IPS-NIHi7 (cell line): ENCODE data around the gene CIAPIN1.
"Not testable (repeated sequence)": the region's sequence is repeated elsewhere in the genome, so short reads cannot be mapped to it uniquely, and the experiment has no call there.

Source experiments
- DNase-seq: peaks from one replicate; pipeline ENCODE4 v3.0.0; 2012; ENCODE audit warnings: mixed read lengths; ENCODE audit errors: extremely low spot score

CIAPIN1 gene

GRCh38 chr16:57440551-57440950, 6.6 kb downstream of the CIAPIN1 start:
- not testable (repeated sequence) for DNase-seq

GRCh38 chr16:57439947-57440346, 7.2 kb downstream of the CIAPIN1 start:
- not testable (repeated sequence) for DNase-seq

GRCh38 chr16:57435838-57436237, 11.3 kb downstream of the CIAPIN1 start:
- no peak for DNase-seq

DNA sequence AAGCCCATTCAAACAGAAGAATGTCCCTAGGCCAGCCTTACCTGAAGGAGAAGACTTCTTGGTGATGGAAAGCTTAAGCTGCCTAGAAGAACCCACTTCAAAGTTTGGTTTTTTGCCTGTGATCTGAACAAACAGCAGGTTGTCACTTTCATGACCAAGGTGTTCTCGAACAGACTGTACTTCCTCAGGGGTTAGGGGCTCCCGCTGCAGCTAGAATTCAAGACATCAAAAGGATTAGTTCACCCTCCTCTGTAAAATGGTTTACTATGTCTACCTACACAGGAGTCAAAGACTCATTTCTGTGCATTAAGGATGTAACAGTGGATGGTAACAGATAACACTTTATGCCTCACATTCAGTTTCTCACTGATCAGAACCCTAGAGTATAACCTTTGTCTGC, 13.2 kb downstream of the CIAPIN1 start:
- no peak for DNase-seq

DNA sequence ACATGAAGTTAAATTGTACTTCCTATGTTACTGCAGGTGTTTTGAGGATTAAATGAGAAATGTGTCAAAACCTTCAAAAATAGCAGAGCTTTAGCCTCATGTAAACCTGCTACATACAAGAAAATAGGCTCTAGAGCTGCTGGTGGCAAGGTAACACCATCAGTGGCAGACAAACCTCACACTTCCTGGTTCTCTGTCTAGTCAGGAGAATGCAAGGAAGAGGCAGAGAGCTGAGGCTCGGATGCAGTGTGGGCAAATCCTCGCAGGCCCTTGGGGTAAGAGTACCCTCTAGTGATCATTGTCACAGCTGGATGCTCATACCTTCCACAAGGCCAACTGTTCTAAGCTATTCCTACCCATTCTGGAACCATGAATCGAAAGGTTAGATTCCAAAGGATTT, 14.2 kb downstream of the CIAPIN1 start:
- DNase-seq: no peak

DNA sequence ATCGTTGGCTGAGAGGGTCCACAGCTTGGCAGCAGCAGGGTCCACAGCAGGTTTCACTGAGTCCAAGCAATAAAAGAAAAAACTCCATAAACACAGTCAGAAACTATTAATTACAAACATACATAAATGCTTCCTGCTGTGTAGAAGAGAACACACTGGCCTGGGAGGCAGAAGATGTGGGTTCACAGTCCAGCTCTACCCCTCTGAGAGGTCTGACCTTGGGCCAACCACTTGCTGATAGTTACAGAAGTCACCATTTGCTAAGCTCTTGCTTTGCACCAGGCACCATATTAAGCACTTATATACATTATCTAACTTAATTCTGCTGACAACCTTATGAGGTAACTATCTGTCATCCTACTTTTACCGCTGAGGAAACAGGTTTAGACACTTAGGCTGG, 14.7 kb downstream of the CIAPIN1 start:
- no peak for DNase-seq

- no peak for DNase-seq
These were observed 16.2 kb downstream of the CIAPIN1 start for GRCh38 chr16:57430955-57431354.

DNA sequence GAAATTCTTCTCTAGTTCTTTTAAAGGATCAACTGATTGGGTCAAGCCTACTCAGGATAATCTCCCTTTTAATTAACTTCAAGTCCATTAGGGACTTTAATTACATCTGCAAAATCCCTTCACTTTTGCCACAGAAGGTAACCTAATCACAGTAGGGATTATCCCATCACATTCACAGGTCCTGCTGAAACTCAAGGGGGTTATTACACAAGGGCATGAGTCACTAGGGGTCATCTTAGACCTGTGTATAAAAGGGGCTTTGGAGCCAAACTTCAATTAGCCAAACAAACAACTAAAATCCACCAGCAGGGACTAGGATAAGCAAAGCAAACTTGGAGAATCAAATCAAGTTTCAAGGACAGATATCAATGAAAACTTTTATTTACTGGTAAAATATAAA, 19.4 kb downstream of the CIAPIN1 start:
- no peak for DNase-seq

GRCh38 chr16:57427307-57427706, 19.9 kb downstream of the CIAPIN1 start:
- DNase-seq: no peak

DNA sequence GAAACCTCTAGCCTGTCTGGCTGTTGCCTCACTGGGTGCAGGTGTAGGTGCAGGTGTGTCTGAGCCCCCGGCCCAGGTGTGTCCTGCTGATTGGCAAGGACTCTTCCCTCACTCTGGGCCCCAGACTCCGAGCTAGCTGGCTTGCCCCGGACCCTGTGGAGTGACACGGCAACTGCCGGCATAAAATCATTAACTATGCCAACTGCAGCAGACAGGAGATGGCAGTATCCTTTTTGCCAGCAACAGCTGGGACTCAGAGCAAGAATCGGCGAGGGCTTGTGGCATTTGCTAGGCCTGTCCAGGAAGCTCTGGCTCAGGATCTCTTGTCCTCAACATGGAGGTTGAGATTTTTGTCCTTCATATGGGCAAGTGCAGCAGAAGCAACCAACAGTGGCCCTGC, 20.8 kb downstream of the CIAPIN1 start:
- DNase-seq: no peak

GRCh38 chr16:57424583-57424982, 22.6 kb downstream of the CIAPIN1 start:
- no peak for DNase-seq

DNA sequence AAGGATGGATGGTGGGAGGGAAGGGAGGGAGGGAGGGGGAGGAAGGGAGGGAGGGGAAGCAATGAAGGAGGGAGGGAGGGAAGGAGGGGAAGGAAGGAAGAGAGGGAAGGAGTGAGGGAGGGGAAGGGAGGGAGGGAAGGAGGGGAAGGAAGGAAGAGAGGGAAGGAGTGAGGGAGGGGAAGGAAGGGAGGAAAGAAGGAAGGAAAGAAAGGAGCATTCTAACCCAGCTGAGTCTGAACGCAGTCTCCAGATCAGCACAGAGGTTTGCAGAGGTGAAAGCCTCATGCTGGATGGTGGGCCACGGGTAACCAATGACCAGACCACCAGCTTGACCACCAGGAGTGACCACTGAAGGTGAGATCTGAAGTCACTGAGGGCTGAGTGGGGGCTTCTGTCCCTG, 24.0 kb downstream of the CIAPIN1 start:
- no peak for DNase-seq

DNA sequence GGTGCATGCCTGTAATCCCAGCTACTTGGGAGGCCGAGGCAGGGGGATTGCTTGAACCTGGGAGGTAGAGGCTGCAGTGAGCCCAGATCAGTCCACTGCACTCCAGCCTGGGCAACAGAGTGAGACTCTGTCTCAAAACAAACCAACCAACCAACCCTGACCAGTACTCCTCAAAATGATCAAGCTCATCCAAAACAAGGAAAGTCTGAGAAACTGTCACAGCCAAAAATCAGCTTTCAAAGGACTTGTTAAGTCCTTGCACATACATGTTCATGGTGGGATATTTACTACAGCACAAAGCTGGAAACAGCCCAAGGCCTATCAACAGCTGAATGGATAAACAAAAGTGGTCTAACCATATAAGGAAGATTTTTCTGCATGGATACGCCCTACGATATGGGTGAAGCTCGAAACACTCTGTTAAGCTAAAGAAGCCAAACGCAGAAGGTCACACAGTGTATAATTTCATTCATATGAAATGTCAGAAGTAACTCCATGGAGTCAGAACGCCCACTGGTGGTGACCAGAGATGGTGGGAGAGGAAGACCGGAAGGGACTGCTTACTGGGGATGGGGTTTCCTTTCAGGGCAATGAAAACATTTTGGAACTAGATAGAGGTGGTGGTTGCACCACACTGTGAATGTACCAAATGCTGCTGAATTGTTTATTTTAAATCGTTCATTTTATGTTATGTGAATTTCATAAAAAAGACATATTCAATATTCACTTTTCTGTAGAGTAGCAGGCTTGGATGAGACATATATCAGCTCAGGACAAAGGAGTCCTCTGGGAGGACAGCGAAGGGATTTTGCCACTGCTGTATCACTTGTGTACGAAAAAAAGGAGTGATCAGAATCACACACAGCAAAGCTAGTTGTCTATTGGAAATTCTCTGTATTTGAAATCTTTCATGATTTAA, 24.9 kb downstream of the CIAPIN1 start:
- peak; percentile 58 for DNase-seq

GRCh38 chr16:57419506-57419905, 27.7 kb downstream of the CIAPIN1 start:
- no peak for DNase-seq

GRCh38 chr16:57416084-57416483, 31.1 kb downstream of the CIAPIN1 start:
- DNase-seq: no peak

DNA sequence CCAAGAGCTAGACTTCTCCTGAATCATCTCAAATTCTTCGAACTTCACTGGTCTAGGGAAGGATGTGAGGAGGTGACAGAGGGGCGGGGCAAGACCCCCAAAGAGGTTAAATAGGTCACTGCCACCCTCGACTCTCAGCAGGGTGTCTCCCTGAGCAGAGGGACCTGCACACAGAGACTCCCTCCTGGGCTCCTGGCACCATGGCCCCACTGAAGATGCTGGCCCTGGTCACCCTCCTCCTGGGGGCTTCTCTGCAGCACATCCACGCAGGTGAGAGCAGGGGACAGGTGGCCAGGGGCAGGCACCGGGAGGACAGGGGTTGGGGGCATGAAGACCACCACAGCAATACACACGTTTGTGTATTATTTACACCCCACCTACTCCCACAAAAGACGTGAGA, 33.5 kb downstream of the CIAPIN1 start:
- DNase-seq: no peak

DNA sequence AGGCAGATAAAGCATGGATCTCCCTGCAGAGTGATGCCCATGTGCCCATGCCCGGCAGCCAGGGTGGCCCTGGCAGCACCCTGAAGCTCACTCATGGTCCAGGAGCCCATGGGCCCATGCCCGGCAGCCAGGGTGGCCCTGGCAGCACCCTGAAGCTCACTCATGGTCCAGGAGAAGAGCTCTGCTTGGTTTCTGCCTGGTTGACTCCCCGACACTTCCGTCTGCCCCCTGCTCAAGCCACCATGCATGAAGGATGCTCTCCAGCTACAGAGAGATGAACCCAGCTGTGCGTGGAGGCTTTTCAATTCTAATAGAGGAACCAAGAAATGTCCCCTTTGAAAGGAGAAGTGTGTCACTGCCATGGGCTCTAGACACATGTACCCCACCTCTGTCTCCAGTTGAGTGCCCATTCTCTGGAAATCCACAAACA, 33.9 kb downstream of the CIAPIN1 start:
- no peak for DNase-seq

DNA sequence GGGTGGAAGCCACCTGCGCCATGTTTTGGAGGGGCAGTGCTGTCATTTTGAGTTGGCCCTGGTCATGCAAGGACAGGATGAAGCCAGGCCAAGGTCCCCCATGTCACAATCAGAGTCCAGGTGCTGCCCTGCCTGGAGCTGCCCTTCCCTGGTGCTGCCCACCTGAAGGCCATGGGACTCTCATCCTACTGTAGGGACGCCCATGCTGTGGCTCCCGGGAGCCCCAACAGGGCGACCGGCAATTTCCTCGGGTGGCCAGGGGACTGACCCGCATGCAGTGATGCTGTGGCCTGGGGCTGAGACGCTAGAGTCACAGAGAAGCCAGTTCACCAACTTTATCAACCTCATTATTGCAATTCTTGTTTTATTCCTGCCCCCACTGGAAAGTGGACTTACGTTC, 34.6 kb downstream of the CIAPIN1 start:
- no peak for DNase-seq

DNA sequence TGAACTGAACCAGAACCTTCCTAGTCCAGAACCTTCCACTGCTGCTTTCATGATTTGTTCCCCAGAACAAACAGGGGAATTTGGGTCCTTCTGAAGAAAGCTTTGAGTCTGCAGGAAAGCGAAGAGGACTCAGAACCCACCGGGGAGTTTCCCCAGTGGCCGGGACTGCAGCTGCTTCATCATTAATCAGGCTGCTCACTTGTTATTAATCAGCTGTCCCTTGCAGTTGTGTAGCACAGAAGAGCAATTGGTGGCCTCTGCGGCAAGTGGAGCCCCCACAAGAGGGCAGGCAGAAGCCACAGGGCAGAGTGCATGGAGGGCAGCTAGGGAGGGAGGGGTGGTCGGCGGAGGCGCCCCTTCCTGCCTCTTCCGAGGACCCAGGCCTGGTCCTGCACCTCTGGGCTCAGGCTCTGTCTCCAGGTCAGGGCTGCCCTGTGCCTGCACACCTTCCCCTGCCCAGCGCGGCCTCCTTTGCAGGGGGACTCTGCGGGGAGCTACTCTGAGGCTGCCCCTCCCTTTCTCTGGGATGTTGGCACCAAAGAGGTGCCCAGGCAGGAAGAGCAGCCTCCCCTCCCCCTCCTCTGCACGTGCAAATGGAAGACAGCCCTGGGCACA, 35.7 kb downstream of the CIAPIN1 start:
- no peak for DNase-seq

DNA sequence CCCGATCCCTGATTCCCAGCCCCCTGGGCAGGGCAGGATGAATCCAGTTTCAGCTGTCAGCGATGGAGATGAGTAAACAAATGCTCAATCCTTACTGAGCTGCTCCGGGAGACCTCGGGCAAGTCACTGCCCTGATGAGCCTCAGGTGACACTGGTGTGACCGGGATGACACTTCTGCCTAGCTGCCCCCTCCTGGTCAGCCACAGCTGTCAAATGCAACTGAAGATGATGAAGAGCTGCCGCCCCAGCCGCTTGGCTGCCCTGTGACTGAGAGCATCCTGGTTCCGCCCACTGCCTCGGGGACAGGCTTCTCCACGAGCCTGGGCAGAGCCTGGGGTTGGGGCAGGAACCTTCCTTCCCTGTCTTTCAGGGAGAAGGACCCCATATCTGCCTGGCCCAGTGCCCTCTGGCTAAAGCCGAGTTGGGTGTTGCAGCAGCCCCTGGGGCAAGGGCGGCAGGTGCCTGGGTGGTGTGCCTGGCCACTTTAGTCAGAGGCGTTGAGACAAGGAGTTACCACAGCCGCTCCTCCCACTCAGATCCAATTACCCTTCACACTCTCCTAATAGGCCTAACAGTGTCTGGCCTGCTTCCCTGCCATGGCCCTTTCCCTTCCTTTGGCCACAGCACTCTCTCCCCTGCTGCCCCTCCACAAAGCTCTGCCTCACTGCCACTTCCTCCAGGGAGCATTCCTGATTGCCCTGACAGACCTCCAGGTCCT, 37.2 kb downstream of the CIAPIN1 start:
- DNase-seq: no peak

DNA sequence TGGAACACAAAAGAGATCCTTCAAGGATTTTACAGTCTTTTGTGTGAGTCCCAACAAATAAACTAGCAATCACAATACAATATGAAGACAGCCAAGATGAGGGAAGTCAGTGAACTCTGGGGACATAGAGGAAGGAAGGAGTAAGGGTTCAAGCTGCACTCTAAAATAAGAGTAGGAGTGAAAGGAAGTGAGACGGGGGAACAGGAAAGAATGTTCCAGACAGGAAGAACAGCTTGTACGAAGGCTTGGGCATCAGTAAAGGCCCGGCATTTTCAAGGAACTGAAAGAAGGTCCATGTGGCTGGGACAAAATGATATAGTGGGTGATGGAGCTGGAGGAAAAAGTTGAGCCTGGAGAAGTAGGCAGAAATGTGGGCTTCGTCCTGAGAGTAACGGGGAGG, 38.1 kb downstream of the CIAPIN1 start:
- DNase-seq: no peak

DNA sequence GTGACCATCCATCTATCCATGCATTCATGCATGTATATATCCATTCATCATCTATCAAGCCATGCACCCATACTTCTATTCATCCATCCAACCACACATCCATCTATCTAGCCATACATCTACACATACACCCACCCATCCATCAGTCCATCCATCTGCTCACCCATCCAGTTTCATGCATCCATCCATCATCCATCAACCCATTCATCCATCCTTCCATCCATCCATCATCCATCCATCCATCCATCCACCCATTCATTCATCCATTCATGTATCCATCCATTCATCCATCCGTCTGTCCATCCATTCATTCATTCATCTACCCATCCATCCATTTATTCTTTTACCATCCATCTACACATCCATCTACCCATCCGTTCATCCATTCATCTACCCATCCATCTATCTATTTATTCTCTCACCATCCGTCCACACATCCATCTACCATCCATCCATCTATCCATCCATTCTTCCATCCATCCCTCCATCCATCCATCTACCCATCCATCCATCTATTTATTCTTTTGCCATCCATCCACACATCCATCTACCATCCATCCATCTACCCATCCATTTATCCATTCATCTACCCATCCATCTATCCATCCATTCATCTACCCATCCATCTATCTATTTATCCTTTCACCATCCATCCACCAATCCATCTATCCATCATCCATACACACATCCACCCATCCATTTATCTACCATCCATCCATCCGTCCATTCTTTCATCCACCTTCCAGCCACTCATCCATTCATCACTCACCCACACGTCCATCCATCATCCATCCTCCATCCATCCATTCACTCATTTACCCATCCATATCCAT, 39.4 kb downstream of the CIAPIN1 start:
- no peak for DNase-seq
